HG02678 (cell line): ENCODE data around the gene FAM89B.
"Not testable (repeated sequence)": the region's sequence is repeated elsewhere in the genome, so short reads cannot be mapped to it uniquely, and the experiment has no call there.

Experiments
- ATAC-seq: cut with Tn5 transposase; IDR thresholded peaks from one replicate; pipeline ENCODE4 v1.9.1; 2021; ENCODE audit warnings: mild to moderate bottlenecking, moderate library complexity; ENCODE audit not compliant: unreplicated experiment

FAM89B gene

DNA sequence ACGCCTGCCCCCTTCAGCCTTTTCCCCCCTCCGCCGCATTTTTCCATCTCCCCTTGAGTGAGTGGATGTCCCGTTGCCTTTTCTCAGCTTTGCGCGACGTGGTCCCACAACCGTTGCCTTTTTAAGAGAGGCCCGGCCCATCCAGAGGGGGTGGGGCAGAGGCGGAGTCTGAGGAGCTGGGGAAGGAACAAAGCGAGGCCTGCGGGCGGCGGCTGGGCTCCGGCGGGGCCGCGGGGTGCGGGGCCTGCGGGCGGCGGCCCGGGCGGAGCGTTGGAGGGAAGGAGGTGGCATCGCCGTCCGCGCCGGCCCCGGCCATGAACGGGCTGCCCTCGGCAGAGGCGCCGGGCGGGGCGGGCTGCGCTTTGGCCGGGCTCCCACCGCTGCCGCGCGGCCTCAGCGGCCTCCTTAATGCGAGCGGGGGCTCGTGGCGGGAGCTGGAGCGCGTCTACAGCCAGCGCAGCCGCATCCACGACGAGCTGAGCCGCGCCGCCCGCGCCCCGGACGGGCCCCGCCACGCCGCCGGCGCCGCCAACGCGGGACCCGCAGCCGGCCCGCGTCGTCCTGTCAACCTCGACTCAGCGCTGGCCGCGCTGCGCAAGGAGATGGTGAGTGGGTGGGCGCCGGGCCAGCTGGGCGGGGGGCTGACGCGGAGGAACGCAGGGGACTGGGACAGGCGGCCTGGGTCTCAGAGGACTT lies at the start of gene FAM89B:
Gene FAM89B (plus strand): TSS at position 183 of the 696 bp plus-strand sequence. CDS start 132 bp downstream, at position 315.
- ATAC-seq, result no peak

DNA sequence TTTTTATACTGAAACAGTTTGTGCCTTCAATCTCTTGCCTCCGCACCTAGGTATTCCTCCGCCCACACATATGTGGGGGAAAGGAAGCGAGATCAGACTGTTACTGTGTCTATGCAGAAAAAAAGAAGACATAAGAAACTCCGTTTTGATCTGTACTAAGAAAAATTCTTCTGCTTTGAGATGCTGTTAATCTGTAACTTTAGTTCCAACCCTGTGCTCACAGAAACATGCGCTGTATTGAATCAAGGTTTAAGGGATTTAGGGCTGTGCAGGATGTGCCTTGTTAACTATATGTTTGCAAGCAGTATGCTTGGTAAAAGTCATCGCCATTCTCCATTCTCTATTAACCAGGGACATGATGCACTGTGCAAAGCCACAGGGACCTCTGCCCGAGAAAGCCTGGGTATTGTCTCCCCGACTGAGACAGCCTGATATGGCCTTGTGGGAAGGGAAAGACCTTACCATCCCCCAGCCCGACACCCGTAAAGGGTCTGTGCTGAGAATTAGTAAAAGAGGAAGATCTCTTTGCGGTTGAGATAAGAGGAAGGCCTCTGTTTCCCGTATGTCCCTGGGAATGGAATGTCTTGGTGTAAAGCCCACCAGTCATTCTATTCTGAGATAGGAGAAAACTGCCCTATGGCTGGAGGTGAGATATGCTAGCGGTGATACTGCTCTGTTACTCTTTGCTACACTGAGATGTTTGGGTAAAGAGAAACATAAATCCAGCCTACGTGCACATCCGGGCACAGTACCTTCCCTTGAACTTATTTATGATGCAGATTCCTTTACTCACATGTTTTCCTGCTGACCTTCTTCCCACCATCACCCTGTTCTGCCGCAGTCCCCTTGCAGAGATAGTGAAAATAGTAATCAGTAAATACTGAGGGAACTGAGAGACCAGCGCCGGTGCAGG lies 49.4 kb upstream of the FAM89B start:
- not testable (repeated sequence) for ATAC-seq

DNA sequence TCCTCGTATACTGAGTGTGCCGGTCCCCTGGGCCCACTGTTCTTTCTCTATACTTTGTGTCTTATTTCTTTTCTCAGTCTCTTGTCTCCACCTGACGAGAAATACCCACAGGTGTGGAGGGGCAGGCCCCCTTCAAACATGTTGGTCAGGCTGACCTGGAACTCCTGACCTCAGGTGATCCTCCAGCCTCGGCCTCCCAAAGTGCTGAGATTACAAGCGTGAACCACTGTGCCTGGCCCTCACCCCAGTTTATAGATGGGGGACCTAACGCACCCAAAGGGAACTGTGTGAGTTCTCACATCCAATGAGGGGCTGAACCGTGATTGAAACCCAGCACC lies 48.7 kb upstream of the FAM89B start:
- ATAC-seq, result not testable (repeated sequence)

DNA sequence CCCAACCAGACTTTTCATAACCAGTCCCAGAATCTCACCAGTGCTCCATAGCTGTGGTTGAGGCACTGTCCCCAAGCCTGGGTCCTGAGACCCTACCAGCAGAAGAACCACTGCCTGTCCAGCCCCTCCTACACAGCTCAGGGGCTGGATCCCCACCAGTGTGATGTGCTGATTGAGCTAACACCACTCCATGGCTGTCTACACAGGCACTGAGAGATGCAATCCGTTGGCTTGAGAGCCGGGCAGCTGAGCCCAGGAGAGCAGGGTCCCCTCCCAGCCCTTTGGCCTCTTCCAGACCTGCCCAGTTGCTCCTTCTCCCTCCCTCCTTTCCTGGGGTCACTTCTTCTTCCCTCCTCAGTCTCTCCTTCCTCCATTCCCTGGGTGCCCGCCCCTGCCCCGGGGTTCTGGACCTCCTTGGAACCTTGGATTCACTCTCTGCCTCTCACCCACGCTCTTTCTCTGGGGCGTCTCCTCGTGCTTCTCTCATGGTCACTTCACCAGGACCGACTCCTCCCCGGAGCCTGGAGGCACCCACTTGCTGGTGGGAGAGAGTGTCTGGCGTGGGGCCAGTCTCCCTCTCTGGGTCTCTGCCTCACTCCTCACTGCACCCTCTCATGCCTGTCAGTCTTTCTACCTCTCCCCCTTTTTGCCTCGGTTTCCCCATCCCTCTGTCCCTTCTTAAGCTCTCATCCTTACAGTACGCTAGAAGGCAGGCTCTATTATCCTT lies 48.2 kb upstream of the FAM89B start:
- peak; percentile 5 for ATAC-seq

DNA sequence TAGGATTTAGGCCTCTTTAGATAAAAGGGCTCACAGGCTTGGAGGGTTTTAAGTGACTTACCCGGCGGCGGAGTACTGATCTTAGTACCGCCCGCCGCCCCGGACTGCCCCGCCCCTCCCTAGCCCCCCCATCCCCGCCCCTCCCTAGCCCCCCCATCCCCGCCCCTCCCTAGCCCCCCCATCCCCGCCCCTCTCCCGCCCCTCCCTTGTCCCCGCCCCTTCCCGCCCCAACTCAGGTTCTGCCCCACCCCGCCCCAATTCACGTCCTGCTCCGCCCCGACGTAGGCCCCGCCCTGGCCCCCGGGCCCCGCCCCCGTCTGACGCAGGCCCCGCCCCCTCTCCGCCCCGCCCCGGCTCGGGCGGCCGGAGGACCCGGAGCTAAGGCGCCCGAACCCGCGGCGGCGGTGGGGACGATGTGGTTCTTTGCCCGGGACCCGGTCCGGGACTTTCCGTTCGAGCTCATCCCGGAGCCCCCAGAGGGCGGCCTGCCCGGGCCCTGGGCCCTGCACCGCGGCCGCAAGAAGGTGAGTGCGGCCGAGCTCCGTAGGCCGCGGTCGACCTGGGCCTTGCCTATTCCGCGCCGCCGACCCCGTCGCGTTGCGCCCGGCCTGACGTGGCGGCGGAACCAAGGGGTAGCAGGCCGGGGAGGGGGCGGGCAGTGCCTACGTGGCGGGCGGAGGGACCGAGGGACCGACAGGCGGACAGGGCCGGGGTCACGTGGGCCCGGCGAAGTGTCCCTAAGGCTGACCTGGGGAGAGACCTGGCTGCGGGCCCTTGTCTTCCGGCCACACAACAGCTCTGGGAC lies 47.4 kb upstream of the FAM89B start, which contains the start of gene SCYL1:
Gene SCYL1 (plus strand): TSS at position 343 of the 805 bp plus-strand sequence. CDS start 71 bp downstream, at position 414.
- ATAC-seq, result peak; percentile 66

DNA sequence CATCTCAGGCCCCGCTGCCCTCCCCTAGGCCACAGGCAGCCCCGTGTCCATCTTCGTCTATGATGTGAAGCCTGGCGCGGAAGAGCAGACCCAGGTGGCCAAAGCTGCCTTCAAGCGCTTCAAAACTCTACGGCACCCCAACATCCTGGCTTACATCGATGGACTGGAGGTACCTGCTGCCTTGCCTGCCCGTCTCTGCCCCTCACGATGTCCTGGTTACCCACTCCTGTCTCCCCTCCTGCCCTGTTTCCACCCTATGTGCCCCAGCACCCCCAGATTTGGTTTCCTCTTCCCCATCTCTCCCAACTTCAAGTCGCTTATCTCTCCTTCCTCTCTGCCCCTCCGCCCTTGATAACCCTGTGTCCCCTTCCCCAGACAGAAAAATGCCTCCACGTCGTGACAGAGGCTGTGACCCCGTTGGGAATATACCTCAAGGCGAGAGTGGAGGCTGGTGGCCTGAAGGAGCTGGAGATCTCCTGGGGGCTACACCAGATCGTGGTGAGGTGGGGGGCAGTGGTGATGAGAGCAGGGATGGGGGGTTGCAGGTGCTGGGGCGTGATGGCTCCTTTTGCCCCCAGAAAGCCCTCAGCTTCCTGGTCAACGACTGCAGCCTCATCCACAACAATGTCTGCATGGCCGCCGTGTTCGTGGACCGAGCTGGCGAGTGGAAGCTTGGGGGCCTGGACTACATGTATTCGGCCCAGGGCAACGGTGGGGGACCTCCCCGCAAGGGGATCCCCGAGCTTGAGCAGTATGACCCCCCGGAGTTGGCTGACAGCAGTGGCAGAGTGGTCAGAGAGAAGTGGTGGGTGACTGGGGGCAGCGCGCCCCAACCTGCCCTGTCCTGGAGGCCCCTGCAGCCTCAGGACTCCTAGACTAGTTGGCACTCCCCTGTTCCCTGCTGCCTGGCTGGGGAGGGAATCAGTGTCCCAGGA lies 46.5 kb upstream of the FAM89B start:
- no peak for ATAC-seq

DNA sequence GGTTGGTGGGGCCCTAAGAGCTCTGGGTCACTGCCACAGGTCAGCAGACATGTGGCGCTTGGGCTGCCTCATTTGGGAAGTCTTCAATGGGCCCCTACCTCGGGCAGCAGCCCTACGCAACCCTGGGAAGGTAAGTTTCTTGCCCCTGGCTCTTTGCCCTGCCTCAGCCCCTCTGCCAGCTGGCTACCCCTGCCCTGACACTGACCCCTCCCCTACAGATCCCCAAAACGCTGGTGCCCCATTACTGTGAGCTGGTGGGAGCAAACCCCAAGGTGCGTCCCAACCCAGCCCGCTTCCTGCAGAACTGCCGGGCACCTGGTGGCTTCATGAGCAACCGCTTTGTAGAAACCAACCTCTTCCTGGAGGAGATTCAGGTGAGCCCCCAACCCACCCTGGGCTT lies 45.6 kb upstream of the FAM89B start:
- ATAC-seq, result no peak

DNA sequence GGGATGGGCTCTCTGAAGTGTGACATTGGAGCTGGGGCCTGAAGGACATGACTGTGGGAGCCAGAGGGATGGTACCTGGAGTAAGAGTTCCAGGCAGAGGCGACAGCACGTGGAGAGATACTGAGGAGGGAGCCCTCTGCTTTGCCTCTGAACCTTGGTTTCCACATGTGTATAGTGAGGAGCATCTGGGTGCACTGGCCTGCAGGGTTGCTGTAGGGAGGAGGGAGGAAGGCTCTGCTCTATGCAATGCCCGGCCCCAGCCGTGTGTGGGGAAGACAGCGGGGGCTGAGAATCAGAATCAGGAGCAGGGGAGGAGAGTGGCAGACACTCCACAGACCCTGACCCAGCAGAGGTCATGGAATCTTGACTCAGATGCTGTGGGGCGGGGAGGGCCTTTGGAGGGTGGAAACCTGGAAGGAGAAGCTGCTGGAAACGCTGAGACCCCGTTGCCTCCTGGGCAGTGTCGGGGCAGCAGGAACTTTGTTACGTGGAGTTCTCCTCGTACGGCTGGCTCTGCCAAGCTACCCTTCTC lies 43.5 kb upstream of the FAM89B start:
- ATAC-seq, result no peak

DNA sequence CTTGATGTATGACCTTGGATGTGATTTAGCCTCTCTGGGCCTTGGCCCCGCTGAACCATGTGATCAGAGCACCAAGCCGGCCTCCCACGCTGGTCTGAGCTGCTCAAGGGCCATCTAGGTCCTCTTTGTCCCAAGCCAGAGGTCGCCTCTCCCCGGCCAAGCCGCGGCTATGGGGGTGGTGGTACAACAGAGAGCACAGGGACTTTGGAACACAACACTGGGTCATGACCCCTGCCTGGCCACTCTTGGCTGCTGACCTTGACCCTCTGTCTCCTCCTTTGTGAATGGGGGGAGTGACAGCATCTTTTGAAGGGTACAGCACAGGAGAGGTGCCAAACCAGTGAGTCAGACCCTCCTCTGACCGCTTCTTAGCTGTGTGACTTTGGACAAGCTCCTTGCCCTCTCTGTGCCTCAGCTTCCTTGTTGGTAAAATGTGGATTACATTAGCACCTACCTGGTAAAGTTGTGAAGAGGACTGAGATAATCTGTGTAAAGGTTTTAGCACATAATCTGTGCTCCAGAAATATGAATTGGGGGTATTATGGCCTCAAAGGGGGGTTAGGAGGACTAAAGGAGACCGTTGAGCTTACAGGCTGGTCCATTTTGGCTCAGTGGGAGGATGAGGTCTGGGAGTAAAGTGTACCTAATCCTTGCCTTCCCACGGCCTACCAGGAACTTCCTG lies 42.7 kb upstream of the FAM89B start:
- ATAC-seq, result no peak

DNA sequence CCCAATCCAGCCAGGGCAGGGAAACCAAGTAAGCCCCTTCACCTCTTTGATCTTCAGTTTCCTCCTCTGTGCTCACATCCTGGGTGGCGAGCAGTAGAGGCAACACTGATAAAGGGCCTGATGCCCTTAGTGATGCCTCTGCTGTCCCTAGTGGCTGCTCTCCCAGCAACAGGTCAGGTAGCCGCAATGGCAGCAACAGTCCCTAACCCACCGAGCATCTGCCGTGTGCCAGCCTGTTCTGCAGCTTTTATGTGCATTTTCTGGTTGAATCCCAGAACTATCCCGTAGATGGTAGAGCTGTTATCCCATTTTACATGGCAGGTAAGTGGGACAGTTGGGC lies 42.2 kb upstream of the FAM89B start:
- ATAC-seq, result no peak

DNA sequence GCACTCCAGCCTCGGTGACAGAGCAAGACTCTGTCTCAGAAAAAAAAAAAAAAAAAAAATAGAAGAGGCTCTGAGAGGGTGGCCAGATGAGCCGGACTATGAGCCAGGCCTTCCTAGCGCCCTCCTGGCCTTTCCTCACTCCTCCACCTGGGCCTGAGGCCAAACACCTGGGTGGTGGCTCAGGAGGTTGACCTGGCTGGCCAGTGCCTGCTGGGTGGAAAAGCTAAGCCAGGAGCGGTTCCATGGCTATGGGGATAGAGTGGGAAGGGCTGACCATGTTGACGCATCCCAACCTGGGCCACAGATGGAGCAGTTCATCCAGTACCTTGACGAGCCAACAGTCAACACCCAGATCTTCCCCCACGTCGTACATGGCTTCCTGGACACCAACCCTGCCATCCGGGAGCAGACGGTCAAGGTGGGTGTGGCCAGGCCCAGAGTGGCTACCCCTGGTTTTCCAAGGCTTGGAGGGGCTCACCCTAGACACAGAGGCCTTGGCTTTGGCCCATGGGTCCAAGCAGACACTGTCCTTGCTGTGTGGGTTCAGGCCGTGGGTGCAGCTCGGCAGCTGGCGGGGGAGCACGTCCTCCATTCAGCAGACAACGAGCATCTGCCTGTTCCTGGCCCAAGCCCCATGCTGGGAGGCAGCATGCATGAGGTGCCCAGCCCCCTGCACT lies 39.8 kb upstream of the FAM89B start:
- no peak for ATAC-seq

DNA sequence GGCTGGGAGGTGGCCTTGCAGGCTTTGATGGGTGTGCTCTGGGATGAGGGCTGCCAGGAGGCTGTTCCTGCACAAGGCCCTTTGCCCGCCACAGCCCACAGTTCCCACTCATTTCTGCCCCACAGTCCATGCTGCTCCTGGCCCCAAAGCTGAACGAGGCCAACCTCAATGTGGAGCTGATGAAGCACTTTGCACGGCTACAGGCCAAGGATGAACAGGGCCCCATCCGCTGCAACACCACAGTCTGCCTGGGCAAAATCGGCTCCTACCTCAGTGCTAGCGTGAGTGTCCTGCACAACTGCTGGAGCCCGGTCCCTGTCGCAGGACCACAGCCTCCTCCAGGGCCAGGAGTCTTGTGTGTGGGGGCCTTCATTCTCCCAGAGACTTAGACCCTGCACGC lies 37.2 kb upstream of the FAM89B start:
- ATAC-seq, result no peak

DNA sequence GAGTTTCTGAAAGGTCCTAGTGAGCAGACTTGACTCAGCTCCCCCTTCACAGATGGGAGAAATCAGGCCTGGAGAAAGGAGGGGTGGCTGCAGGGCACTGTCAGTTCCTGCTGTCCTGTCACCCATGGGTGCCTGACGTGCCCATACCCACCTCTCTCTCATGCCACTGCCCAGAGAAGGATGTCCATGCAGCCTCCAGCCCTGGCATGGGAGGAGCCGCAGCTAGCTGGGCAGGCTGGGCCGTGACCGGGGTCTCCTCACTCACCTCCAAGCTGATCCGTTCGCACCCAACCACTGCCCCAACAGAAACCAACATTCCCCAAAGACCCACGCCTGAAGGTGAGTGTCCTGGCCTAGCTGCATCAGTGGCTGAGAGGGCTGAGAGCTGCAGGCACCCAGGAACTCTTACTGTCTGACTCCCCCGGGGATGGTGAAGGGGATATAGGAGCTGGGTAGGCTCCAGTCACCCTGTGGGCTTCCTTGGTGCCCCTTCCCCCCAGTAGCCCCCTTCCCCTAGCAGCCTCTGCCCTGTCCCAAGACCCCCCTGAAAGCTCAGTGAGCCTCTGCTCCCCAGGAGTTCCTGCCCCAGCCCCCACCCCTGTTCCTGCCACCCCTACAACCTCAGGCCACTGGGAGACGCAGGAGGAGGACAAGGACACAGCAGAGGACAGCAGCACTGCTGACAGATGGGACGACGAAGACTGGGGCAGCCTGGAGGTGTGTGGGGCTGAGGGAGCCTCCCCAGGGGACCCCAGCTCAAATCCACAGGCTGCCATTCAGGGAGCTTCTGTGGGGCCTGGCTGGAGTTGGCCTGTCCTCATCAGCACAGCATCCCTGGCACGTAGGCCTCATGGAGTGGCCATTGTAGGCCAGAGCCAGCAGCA lies 35.7 kb upstream of the FAM89B start:
- no peak for ATAC-seq

DNA sequence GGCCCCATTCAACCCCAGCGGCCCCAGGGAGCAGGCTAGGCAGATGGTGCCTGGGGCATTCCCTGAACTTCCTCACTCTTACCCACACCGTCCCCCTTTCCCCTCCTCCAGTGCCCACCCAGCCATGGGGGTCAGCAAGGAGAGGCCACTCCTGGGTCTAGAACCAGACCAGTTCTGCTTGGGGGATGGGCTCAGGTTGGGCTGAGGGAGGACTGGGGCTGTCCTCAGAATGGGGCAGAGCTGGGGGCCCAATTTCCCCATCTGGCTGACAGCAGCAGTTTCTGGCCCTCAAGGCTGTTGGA lies 35.1 kb upstream of the FAM89B start:
- ATAC-seq, result no peak

DNA sequence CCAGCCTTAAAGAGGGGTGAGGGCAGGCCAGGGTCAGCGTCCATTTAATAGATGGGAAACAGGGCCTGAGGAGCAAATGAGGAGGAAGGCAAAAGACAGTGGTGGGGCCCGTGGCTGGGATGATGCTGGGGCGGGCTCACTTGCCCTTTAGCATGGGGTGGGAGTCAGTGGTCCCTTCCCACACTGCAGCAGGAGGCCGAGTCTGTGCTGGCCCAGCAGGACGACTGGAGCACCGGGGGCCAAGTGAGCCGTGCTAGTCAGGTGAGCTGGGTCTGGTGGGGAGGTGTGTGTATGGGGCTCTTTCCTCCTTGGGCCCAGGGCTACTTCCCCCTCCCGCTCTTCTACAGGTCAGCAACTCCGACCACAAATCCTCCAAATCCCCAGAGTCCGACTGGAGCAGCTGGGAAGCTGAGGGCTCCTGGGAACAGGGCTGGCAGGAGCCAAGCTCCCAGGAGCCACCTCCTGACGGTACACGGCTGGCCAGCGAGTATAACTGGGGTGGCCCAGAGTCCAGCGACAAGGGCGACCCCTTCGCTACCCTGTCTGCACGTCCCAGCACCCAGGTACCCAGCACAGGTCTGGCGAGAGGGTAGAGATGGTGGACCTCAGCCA lies 34.6 kb upstream of the FAM89B start:
- ATAC-seq, result no peak

DNA sequence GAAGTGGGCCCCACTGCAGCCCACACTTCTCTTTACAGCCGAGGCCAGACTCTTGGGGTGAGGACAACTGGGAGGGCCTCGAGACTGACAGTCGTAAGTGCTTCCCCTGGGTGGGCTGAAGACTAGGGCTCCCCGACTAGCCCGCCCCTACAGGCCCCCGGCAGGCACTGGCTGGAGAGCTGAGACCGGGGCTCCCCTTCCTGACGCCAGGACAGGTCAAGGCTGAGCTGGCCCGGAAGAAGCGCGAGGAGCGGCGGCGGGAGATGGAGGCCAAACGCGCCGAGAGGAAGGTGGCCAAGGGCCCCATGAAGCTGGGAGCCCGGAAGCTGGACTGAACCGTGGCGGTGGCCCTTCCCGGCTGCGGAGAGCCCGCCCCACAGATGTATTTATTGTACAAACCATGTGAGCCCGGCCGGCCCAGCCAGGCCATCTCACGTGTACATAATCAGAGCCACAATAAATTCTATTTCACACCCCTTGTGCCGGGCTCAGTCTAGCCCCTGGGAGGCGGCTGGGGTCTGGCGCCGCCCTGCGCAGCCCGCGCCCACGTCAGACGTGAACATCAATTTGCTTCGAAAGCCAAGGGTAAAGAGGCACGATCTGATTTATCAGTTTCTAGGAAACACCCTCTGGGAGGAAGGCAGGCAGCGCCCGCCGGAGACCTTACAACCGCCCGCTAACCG lies 34.0 kb upstream of the FAM89B start:
- ATAC-seq, result no peak
